Transverse colon (tissue), 3 donors: ENCODE results near the gene COPB2.

Experiments used
- CTCF ChIP-seq, 5 experiments: fragments of 200-600 bp in 3 of 5; fragments of 450-650 bp in 2 of 5; sonication (generic) in 3 of 5; IDR thresholded peaks; 1 replicate in 2 of 5; 2 replicates in 3 of 5; pipeline ENCODE4 v1.5.1; 2016 to 2017; ENCODE audit warnings: antibody characterized with exemption in 5 of 5, inconsistent platforms in 3 of 5, mild to moderate bottlenecking in 2 of 5, moderate library complexity in 1 of 5
- EP300 ChIP-seq: sonication (generic); formaldehyde crosslinking; IDR thresholded peaks from one replicate; pipeline ENCODE4 v1.6.1; 2017; ENCODE audit warnings: antibody characterized with exemption, low read depth
- POLR2A ChIP-seq: fragments of 450-650 bp; IDR thresholded peaks from one replicate; pipeline ENCODE4 v1.6.1; 2016; ENCODE audit warnings: antibody characterized with exemption, mild to moderate bottlenecking, moderate library complexity

DNA sequence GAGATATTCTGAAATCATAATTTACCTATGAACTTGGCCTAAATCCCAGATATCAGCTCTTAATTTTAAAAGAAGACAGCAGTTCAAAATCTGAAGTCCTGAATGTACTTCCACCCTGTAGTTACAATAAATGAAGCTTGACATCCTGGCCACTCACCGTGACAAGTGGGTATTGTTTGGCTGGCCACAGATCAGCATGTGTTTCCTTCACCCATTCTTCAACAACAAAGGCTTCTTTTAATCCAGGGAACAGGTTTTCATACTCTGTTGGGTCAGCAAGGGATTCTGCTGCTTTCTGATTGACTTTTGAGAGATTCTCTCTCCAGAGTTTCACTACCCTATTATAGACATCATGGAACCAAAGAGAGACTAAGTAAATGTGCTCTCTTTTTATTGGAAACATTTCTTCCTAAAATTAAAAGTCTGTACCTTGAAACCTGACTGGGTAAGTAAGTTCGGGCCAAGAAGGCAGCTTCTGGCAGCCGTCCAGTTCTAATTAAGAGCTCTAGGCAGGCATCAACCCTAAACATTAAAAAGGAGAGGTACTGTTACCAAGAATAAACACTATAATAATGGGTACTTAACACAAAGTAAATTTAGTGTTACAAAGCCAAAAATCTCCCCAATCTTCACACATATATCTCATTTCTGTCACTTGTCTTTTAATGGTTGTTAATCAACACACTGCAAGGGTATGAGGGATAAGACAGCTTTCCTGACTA lies 30.4 kb downstream of the COPB2 start:
- TF ChIP-seq CTCF (IDR thresholded peaks at IDR 0.05) (no peak), EP300 (no peak), POLR2A (no peak)
